Neural progenitor cell (in vitro differentiated cells): ENCODE measurements around the gene HYAL2.

Experiments used
- EZH2 ChIP-seq: fragments of 200-600 bp; sonication (generic); IDR thresholded peaks from 2 replicates; pipeline ENCODE4 v1.6.1; 2017; ENCODE audit warnings: antibody characterized with exemption, mild to moderate bottlenecking, moderate library complexity
- EZH2phosphoT487 ChIP-seq: fragments of 200-600 bp; sonication (generic); IDR thresholded peaks from 2 replicates; pipeline ENCODE4 v1.6.1; 2017; ENCODE audit warnings: antibody characterized with exemption
- TF ChIP-seq, protein P1 (sequence below): fragments of 200-600 bp; sonication (generic); IDR thresholded peaks from 2 replicates; pipeline ENCODE4 v1.5.1; 2017; ENCODE audit warnings: antibody characterized with exemption, mild to moderate bottlenecking

- TF ChIP-seq, protein P1, sequence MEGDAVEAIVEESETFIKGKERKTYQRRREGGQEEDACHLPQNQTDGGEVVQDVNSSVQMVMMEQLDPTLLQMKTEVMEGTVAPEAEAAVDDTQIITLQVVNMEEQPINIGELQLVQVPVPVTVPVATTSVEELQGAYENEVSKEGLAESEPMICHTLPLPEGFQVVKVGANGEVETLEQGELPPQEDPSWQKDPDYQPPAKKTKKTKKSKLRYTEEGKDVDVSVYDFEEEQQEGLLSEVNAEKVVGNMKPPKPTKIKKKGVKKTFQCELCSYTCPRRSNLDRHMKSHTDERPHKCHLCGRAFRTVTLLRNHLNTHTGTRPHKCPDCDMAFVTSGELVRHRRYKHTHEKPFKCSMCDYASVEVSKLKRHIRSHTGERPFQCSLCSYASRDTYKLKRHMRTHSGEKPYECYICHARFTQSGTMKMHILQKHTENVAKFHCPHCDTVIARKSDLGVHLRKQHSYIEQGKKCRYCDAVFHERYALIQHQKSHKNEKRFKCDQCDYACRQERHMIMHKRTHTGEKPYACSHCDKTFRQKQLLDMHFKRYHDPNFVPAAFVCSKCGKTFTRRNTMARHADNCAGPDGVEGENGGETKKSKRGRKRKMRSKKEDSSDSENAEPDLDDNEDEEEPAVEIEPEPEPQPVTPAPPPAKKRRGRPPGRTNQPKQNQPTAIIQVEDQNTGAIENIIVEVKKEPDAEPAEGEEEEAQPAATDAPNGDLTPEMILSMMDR, result no peak
- TF ChIP-seq EZH2phosphoT487 (no peak), EZH2 (no peak)
Measured at GRCh38 chr3:50273689-50274065, 48.9 kb downstream of the HYAL2 start.
